Naive thymus-derived CD8-positive, alpha-beta T cell (primary cell): Measurements from ENCODE around the gene BCAS1. TPM values are rescaled to one million over a fixed set of nuclear protein-coding genes. Genes with fewer than 3 reads are reported as not detected.

ENCODE experiments used
- ATAC-seq, 2 donors: fragments of 150-1000 bp; cut with Tn5 transposase in 1 of 2; sonication (Bioruptor Pico), chemical (Tn5 transposase) in 1 of 2; 1 replicate in 1 of 2; 2 replicates in 1 of 2; pipeline ENCODE4 v1.10.0; 2021; ENCODE audit warnings: mild to moderate bottlenecking in 2 of 2, moderate library complexity in 2 of 2
- POLR2A ChIA-PET: fragments of 350-600 bp; sonication (Branson Sonifier 250); formaldehyde crosslinking; loops from one replicate; lab custom pipeline; 2021; ENCODE audit warnings: antibody characterized with exemption; lab: Charles Lee
- DNase-seq, 10 donors: peaks; one replicate each; pipeline versions ENCODE4 v3.0.0 to v3.0.0-alpha.2; 2020 to 2022
- H3K27ac Mint-ChIP-seq, 10 donors: one replicate each; pipeline ENCODE4 v1.8.0; 2020 to 2022; ENCODE audit warnings: mild to moderate bottlenecking in 10 of 10, mixed read lengths in 10 of 10, moderate library complexity in 4 of 10, inconsistent platforms in 1 of 10
- H3K27me3 Mint-ChIP-seq, 5 donors: one replicate each; pipeline ENCODE4 v1.8.0; 2021 to 2022; ENCODE audit warnings: mixed read lengths in 5 of 5
- H3K36me3 Mint-ChIP-seq, 3 donors: one replicate each; pipeline ENCODE4 v1.8.0; 2020 to 2022; ENCODE audit warnings: mixed read lengths in 3 of 3, mild to moderate bottlenecking in 2 of 3, inconsistent platforms in 1 of 3
- H3K4me1 Mint-ChIP-seq, 4 donors: one replicate each; pipeline ENCODE4 v1.8.0; 2021 to 2022; ENCODE audit warnings: mixed read lengths in 4 of 4
- H3K4me3 Mint-ChIP-seq, 10 donors: one replicate each; pipeline ENCODE4 v1.8.0; 2020 to 2022; ENCODE audit warnings: mild to moderate bottlenecking in 10 of 10, mixed read lengths in 10 of 10, moderate library complexity in 6 of 10, inconsistent platforms in 1 of 10
- H3K9me3 Mint-ChIP-seq, 9 donors: one replicate each; pipeline ENCODE4 v1.8.0; 2020 to 2022; ENCODE audit warnings: mixed read lengths in 9 of 9, mild to moderate bottlenecking in 3 of 9, inconsistent platforms in 1 of 9, moderate library complexity in 1 of 9
- polyA plus RNA-seq, 3 donors: library from polyadenylated mRNA; unstranded; fragments of 300-500 nt; fragmentation: Illumina TruSeq; gene quantifications; one replicate each; pipeline ENCODE4 v1.2.3, GENCODE V29; 2021
- total RNA-seq, 8 experiments: library from RNA in 2 of 8; stranded (reverse) in 2 of 8; gene quantifications; one replicate each; pipeline ENCODE4 v1.2.3 and lab custom pipeline; 2021 to 2026

The BCAS1 gene
- total and polyA plus RNA-seq, 5 experiments from 2014 or later: not detected

- Mint-ChIP-seq H3K9me3 (peaks cover 0 to 4% (median 0%) of the 10 kb centered on the region in 9 donors), H3K36me3 (peaks cover 0 to 4% (median 0%) of the 10 kb centered on the region in 3 donors), H3K4me1 (peaks cover 0 to 2% (median 0%) of the 10 kb centered on the region in 4 donors), H3K27me3 (peaks cover 6 to 28% (median 10%) of the 10 kb centered on the region in 5 donors), H3K4me3 (no peak overlapping the region), H3K27ac (no peak overlapping the region)
- ATAC-seq: no peak
- POLR2A ChIA-PET: no interaction called here
- no peak for DNase-seq
Measured at GRCh38 chr20:54110041-54110440, 39.6 kb upstream of the BCAS1 start.

- no peak overlapping the region for H3K4me3 Mint-ChIP-seq
- peaks cover 0 to 4% (median 0%) of the 10 kb centered on the region in 3 donors for H3K36me3 Mint-ChIP-seq
- DNase-seq: no peak
- H3K27me3 Mint-ChIP-seq: peaks cover 3 to 17% (median 6%) of the 10 kb centered on the region in 5 donors
- peaks cover 0 to under 1% (median 0%) of the 10 kb centered on the region in 4 donors for H3K4me1 Mint-ChIP-seq
- ATAC-seq: no peak
- POLR2A ChIA-PET: no interaction called here
- H3K9me3 Mint-ChIP-seq: peaks cover 0 to 4% (median 0%) of the 10 kb centered on the region in 9 donors
- no peak overlapping the region for H3K27ac Mint-ChIP-seq
Measured at GRCh38 chr20:54108817-54109216, 38.4 kb upstream of the BCAS1 start.

- POLR2A ChIA-PET: no interaction called here
- peaks cover 0 to 4% (median 0%) of the 10 kb centered on the region in 9 donors for H3K9me3 Mint-ChIP-seq
- DNase-seq: no peak
- peaks cover 0 to 2% (median under 1%) of the 10 kb centered on the region in 4 donors for H3K4me1 Mint-ChIP-seq
- H3K36me3 Mint-ChIP-seq: peaks cover 0 to 4% (median 0%) of the 10 kb centered on the region in 3 donors
- no peak overlapping the region for H3K27ac Mint-ChIP-seq
- H3K4me3 Mint-ChIP-seq: no peak overlapping the region
- no peak for ATAC-seq
- peaks cover 1 to 11% (median 4%) of the 10 kb centered on the region in 5 donors for H3K27me3 Mint-ChIP-seq
Measured at GRCh38 chr20:54108326-54108642, 37.9 kb upstream of the BCAS1 start.

- peak overlapping the region in 1 of 10 donors; percentile 60 for H3K27ac Mint-ChIP-seq
- H3K36me3 Mint-ChIP-seq: peaks cover 0 to 4% (median 0%) of the 10 kb centered on the region in 3 donors
- DNase-seq (no peak), ATAC-seq (no peak)
- no peak overlapping the region for H3K4me3 Mint-ChIP-seq
- H3K4me1 Mint-ChIP-seq: peaks cover 0 to 2% (median 2%) of the 10 kb centered on the region in 4 donors
- POLR2A ChIA-PET: no interaction called here
- H3K9me3 Mint-ChIP-seq: peaks cover 0 to 4% (median 0%) of the 10 kb centered on the region in 9 donors
- H3K27me3 Mint-ChIP-seq: peaks cover 1 to 9% (median 4%) of the 10 kb centered on the region in 5 donors
Measured at GRCh38 chr20:54107600-54108325, 37.4 kb upstream of the BCAS1 start.

- no peak for ATAC-seq
- POLR2A ChIA-PET: no interaction called here
- Mint-ChIP-seq H3K9me3 (peaks cover 0 to 4% (median 0%) of the 10 kb centered on the region in 9 donors), H3K36me3 (peaks cover 0 to 4% (median 0%) of the 10 kb centered on the region in 3 donors), H3K27me3 (peaks cover 1 to 7% (median 4%) of the 10 kb centered on the region in 5 donors), H3K4me1 (peaks cover 0 to 2% (median 2%) of the 10 kb centered on the region in 4 donors), H3K4me3 (no peak overlapping the region), H3K27ac (no peak overlapping the region)
- no peak for DNase-seq
Measured at GRCh38 chr20:54107181-54107580, 36.8 kb upstream of the BCAS1 start.

GRCh38 chr20:54106162-54106561, 35.8 kb upstream of the BCAS1 start:
- no peak overlapping the region for H3K4me3 Mint-ChIP-seq
- H3K27ac Mint-ChIP-seq: no peak overlapping the region
- H3K36me3 Mint-ChIP-seq: no peaks in the 10 kb centered on the region
- DNase-seq (no peak), ATAC-seq (no peak)
- H3K27me3 Mint-ChIP-seq: peaks cover 0 to 10% (median 1%) of the 10 kb centered on the region in 5 donors
- peaks cover 0 to 4% (median 2%) of the 10 kb centered on the region in 4 donors for H3K4me1 Mint-ChIP-seq
- H3K9me3 Mint-ChIP-seq: no peaks in the 10 kb centered on the region
- POLR2A ChIA-PET: no interaction called here

GRCh38 chr20:54105653-54106052, 35.3 kb upstream of the BCAS1 start:
- no peak overlapping the region for H3K27ac Mint-ChIP-seq

GRCh38 chr20:54104781-54105180, 34.4 kb upstream of the BCAS1 start:
- DNase-seq (no peak), ATAC-seq (no peak)
- H3K4me1 Mint-ChIP-seq: peaks cover 0 to 4% (median 2%) of the 10 kb centered on the region in 4 donors
- no peak overlapping the region for H3K4me3 Mint-ChIP-seq
- H3K27me3 Mint-ChIP-seq: peaks cover 0 to 6% (median 1%) of the 10 kb centered on the region in 5 donors
- peaks cover 0 to 5% (median 0%) of the 10 kb centered on the region in 9 donors for H3K9me3 Mint-ChIP-seq
- peaks cover 0 to 2% (median 0%) of the 10 kb centered on the region in 3 donors for H3K36me3 Mint-ChIP-seq
- no peak overlapping the region for H3K27ac Mint-ChIP-seq
- POLR2A ChIA-PET: no interaction called here

More at GRCh38 chr20:54105653-54106052, 35.3 kb upstream of the BCAS1 start:
- Mint-ChIP-seq H3K4me1 (peaks cover 0 to 4% (median 2%) of the 10 kb centered on the region in 4 donors), H3K9me3 (no peaks in the 10 kb centered on the region), H3K36me3 (no peaks in the 10 kb centered on the region), H3K27me3 (peaks cover 0 to 10% (median 1%) of the 10 kb centered on the region in 5 donors), H3K4me3 (no peak overlapping the region)
- ATAC-seq (no peak), DNase-seq (no peak)
- POLR2A ChIA-PET: no interaction called here

GRCh38 chr20:54103762-54104600, 33.6 kb upstream of the BCAS1 start:
- Mint-ChIP-seq H3K4me1 (peaks cover 0 to 4% (median 2%) of the 10 kb centered on the region in 4 donors), H3K36me3 (peaks cover 0 to 2% (median 0%) of the 10 kb centered on the region in 3 donors), H3K9me3 (peaks cover 0 to 5% (median 0%) of the 10 kb centered on the region in 9 donors), H3K27me3 (peaks cover 0 to 6% (median 1%) of the 10 kb centered on the region in 5 donors), H3K27ac (no peak overlapping the region), H3K4me3 (no peak overlapping the region)
- POLR2A ChIA-PET: no interaction called here
- ATAC-seq (no peak), DNase-seq (no peak)

GRCh38 chr20:54103067-54103761, 32.8 kb upstream of the BCAS1 start:
- Mint-ChIP-seq H3K27me3 (peaks cover 0 to 6% (median 1%) of the 10 kb centered on the region in 5 donors), H3K36me3 (peaks cover 0 to 2% (median 0%) of the 10 kb centered on the region in 3 donors), H3K4me3 (no peak overlapping the region), H3K4me1 (peaks cover 0 to 4% (median 2%) of the 10 kb centered on the region in 4 donors), H3K9me3 (peaks cover 0 to 5% (median 0%) of the 10 kb centered on the region in 9 donors), H3K27ac (no peak overlapping the region)
- peak; percentile 22 to 83 (median 60) for DNase-seq
- peak; percentile 64 to 77 for ATAC-seq
- POLR2A ChIA-PET: no interaction called here

GRCh38 chr20:54102543-54102942, 32.1 kb upstream of the BCAS1 start:
- Mint-ChIP-seq H3K4me3 (no peak overlapping the region), H3K27me3 (peaks cover 0 to 6% (median 1%) of the 10 kb centered on the region in 5 donors), H3K9me3 (peaks cover 0 to 5% (median 0%) of the 10 kb centered on the region in 9 donors), H3K27ac (no peak overlapping the region), H3K36me3 (peaks cover 0 to 2% (median 0%) of the 10 kb centered on the region in 3 donors), H3K4me1 (peaks cover 0 to 4% (median 2%) of the 10 kb centered on the region in 4 donors)
- DNase-seq (no peak), ATAC-seq (no peak)
- POLR2A ChIA-PET: no interaction called here

GRCh38 chr20:54100563-54100962, 30.2 kb upstream of the BCAS1 start:
- POLR2A ChIA-PET: interaction anchor here (0.7 kb wide), 1 partner anchor 30 kb away, joined by 3 read pairs; no protein-coding TSS in a partner anchor
- ATAC-seq: no peak
- Mint-ChIP-seq H3K4me1 (peaks cover 4 to 7% (median 6%) of the 10 kb centered on the region in 4 donors), H3K9me3 (peaks cover 0 to 5% (median 0%) of the 10 kb centered on the region in 9 donors), H3K36me3 (peaks cover 0 to 2% (median 0%) of the 10 kb centered on the region in 3 donors), H3K27ac (no peak overlapping the region), H3K4me3 (no peak overlapping the region), H3K27me3 (peaks cover 0 to 6% (median 1%) of the 10 kb centered on the region in 5 donors)
- DNase-seq: no peak
